B cell (primary cell): ENCODE results near the gene TRANK1.

Source experiments
- EZH2 ChIP-seq: IDR thresholded peaks from 2 replicates; pipeline ENCODE4 v1.6.1; 2012; ENCODE audit warnings: borderline replicate concordance, low read depth, mild to moderate bottlenecking, moderate library complexity, low read length; ENCODE audit not compliant: insufficient read depth, poor library complexity, severe bottlenecking
- TF ChIP-seq, protein P1 (sequence below): fragments of 200-600 bp; IDR thresholded peaks from one replicate; pipeline ENCODE4 v1.8.0; 2022; ENCODE audit warnings: antibody characterized with exemption, mild to moderate bottlenecking

DNA sequence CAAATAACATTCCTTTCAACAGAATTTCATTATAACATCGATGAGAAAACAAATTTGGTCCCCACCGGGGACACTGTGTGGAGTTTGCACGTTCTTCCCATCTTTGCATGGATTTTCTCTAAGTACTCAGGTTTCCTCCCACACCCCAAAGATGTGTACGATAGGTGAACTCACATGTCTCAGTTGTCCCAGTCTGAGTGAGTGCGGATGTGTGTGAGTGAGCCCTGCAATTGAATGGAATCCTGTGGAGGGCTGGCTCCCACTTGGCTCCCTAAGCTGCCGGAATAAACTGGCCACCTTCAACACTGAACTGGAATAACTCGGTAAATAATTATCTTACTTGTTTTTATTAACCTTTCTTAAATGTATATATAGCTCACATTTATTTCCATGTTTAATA lies 77.0 kb downstream of the TRANK1 start:
- TF ChIP-seq EZH2 = no peak
- TF ChIP-seq, protein P1, sequence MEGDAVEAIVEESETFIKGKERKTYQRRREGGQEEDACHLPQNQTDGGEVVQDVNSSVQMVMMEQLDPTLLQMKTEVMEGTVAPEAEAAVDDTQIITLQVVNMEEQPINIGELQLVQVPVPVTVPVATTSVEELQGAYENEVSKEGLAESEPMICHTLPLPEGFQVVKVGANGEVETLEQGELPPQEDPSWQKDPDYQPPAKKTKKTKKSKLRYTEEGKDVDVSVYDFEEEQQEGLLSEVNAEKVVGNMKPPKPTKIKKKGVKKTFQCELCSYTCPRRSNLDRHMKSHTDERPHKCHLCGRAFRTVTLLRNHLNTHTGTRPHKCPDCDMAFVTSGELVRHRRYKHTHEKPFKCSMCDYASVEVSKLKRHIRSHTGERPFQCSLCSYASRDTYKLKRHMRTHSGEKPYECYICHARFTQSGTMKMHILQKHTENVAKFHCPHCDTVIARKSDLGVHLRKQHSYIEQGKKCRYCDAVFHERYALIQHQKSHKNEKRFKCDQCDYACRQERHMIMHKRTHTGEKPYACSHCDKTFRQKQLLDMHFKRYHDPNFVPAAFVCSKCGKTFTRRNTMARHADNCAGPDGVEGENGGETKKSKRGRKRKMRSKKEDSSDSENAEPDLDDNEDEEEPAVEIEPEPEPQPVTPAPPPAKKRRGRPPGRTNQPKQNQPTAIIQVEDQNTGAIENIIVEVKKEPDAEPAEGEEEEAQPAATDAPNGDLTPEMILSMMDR = no peak
